Activated CD4-positive, alpha-beta T cell treated with anti-CD3 and anti-CD28 coated beads, Interleukin-2, amount 10 ng/mL, durations not matched to agents 24 days and 14 days (primary cell): Measurements from ENCODE around the gene PMM2. TPM values are rescaled to one million over a fixed set of nuclear protein-coding genes. Genes with fewer than 3 reads are reported as not detected.
"Not testable (repeated sequence)": the region's sequence is repeated elsewhere in the genome, so short reads cannot be mapped to it uniquely, and the experiment has no call there.

ENCODE experiments used
- DNase-seq: peaks from one replicate; pipeline ENCODE4 v3.0.0; 2022
- H3K27ac Mint-ChIP-seq: one replicate; pipeline ENCODE4 v1.8.0; 2022; ENCODE audit warnings: mild to moderate bottlenecking, mixed read lengths
- H3K27me3 Mint-ChIP-seq: one replicate; pipeline ENCODE4 v1.8.0; 2022; ENCODE audit warnings: mixed read lengths
- H3K36me3 Mint-ChIP-seq: one replicate; pipeline ENCODE4 v1.8.0; 2022; ENCODE audit warnings: low read depth, mild to moderate bottlenecking, mixed read lengths
- H3K4me1 Mint-ChIP-seq: one replicate; pipeline ENCODE4 v1.8.0; 2021; ENCODE audit warnings: mixed read lengths
- H3K4me3 Mint-ChIP-seq: one replicate; pipeline ENCODE4 v1.8.0; 2022; ENCODE audit warnings: mild to moderate bottlenecking, moderate library complexity, mixed read lengths
- H3K9me3 Mint-ChIP-seq: one replicate; pipeline ENCODE4 v1.8.0; 2021; ENCODE audit warnings: mixed read lengths
- intact Hi-C: fragments of 100-400 bp; cut with micrococcal nuclease; formaldehyde crosslinking; loops from one replicate; pipeline ENCODE4 v1.15.1; 2023
- total RNA-seq: library from RNA; stranded (reverse); gene quantifications from 2 replicates; pipeline ENCODE4 v1.2.3, GENCODE V29; 2022

Gene PMM2
- total RNA-seq, 1 donor from 2014 or later = 74.1 TPM

- no peaks in the 10 kb centered on the region for H3K27me3 Mint-ChIP-seq
- no peaks in the 10 kb centered on the region for H3K36me3 Mint-ChIP-seq
- no peak overlapping the region for H3K27ac Mint-ChIP-seq
- no peak for DNase-seq
- H3K4me1 Mint-ChIP-seq = no peaks in the 10 kb centered on the region
- intact Hi-C loops = no loop called here
- no peaks in the 10 kb centered on the region for H3K9me3 Mint-ChIP-seq
- H3K4me3 Mint-ChIP-seq = no peak overlapping the region
Measured at GRCh38 chr16:8767176-8767575, 30.5 kb upstream of the PMM2 start.

- no peak for DNase-seq
- Mint-ChIP-seq H3K36me3 (no peaks in the 10 kb centered on the region), H3K27ac (no peak overlapping the region), H3K27me3 (no peaks in the 10 kb centered on the region), H3K4me3 (no peak overlapping the region), H3K9me3 (no peaks in the 10 kb centered on the region), H3K4me1 (no peaks in the 10 kb centered on the region)
- intact Hi-C loops = no loop called here
Measured at GRCh38 chr16:8768283-8768682, 29.4 kb upstream of the PMM2 start.

GRCh38 chr16:8768692-8769091 lies 28.9 kb upstream of the PMM2 start:
- no peaks in the 10 kb centered on the region for H3K36me3 Mint-ChIP-seq
- H3K27ac Mint-ChIP-seq = no peak overlapping the region
- no peak overlapping the region for H3K4me3 Mint-ChIP-seq
- H3K27me3 Mint-ChIP-seq = no peaks in the 10 kb centered on the region
- DNase-seq = no peak
- H3K9me3 Mint-ChIP-seq = no peaks in the 10 kb centered on the region
- intact Hi-C loops = no loop called here
- H3K4me1 Mint-ChIP-seq = no peaks in the 10 kb centered on the region

DNA sequence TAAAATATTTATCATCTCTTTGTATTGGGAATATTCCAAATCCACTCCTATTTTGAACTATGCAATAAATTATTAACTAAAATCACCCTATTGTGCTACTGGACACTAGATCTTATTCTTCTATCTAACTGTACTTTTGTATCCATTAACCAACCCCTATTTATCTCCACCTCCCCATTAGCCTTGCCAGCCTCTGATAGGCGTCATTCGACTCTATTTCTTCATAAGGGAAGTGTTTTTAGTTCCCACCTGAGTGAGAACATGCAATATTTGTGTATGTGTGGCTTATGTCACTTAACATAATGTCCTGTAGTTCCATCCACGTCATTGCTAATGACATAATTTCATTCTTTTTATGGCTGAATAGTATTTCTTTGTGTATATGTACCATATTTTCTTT lies 24.1 kb upstream of the PMM2 start:
- Mint-ChIP-seq H3K27ac (no peak overlapping the region), H3K4me1 (no peaks in the 10 kb centered on the region), H3K27me3 (no peaks in the 10 kb centered on the region), H3K36me3 (no peaks in the 10 kb centered on the region), H3K9me3 (no peaks in the 10 kb centered on the region), H3K4me3 (no peak overlapping the region)
- no peak for DNase-seq
- intact Hi-C loops = no loop called here

DNA sequence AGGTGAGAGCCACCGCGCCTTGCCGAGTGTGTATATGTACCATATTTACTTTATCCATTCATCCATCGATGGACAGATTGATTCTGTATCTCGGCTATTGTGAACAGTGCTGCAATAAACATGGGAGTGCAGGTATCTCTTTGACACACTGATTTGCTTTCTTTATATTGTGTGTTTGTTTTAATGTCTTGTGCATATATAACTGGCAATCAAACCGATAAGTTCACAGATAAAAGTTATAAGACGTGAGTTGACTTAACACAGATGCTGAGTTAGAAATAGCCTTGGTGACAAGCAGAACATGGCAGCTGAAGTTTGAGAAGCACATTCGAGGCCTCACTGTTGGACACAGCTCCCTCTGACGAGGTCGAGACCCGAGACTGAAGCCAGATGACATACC lies 23.4 kb upstream of the PMM2 start:
- Mint-ChIP-seq H3K4me3 (no peak overlapping the region), H3K4me1 (no peaks in the 10 kb centered on the region), H3K27me3 (no peaks in the 10 kb centered on the region), H3K36me3 (no peaks in the 10 kb centered on the region), H3K9me3 (no peaks in the 10 kb centered on the region), H3K27ac (no peak overlapping the region)
- DNase-seq = no peak
- intact Hi-C loops = no loop called here

DNA sequence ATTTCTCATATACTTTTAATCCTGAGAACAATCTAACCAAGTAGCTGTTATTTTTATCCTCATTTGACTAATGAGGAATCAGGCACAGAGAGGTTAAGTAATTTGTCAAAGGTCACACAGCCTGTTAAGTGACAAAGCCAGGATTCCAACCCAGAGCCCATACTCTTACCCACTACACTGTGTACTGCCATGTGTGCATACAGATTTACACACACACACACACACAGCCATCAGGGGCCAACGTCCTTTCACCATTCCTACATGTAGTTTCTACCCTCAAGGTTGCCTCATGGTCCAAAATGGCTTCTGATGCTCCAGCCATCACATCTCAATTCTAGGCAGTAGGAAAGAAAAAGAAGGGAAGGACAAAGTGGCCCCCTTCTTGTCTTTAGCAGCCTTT lies 22.3 kb upstream of the PMM2 start:
- no peak overlapping the region for H3K27ac Mint-ChIP-seq
- DNase-seq = no peak
- no peaks in the 10 kb centered on the region for H3K27me3 Mint-ChIP-seq
- no peaks in the 10 kb centered on the region for H3K36me3 Mint-ChIP-seq
- no peaks in the 10 kb centered on the region for H3K9me3 Mint-ChIP-seq
- no peaks in the 10 kb centered on the region for H3K4me1 Mint-ChIP-seq
- no peak overlapping the region for H3K4me3 Mint-ChIP-seq
- intact Hi-C loops = no loop called here

DNA sequence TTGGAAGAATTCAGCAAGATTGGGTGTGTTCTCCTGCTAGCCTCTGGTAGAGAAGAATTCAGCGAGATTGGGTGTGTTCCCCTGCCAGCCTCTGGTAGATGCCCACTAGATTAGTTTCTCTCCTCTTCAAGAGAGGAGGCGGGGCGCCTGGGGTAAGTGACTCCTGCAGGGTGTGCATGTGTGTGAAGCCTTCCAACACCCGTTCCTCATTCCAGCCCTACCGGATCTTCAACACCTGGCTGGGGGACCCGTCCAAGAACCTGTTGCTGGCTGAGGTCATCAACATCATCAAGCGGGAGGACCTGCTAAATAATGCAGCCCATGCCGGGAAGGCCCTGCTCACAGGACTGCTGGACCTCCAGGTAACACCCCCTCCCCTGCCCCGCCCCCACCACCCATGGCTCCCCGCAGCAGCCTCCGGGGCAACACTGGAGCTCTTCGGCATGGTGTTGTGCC lies 21.5 kb upstream of the PMM2 start:
- Mint-ChIP-seq H3K4me1 (no peaks in the 10 kb centered on the region), H3K9me3 (no peaks in the 10 kb centered on the region), H3K27ac (no peak overlapping the region), H3K36me3 (no peaks in the 10 kb centered on the region), H3K27me3 (no peaks in the 10 kb centered on the region), H3K4me3 (no peak overlapping the region)
- intact Hi-C loops = no loop called here
- DNase-seq = no peak

DNA sequence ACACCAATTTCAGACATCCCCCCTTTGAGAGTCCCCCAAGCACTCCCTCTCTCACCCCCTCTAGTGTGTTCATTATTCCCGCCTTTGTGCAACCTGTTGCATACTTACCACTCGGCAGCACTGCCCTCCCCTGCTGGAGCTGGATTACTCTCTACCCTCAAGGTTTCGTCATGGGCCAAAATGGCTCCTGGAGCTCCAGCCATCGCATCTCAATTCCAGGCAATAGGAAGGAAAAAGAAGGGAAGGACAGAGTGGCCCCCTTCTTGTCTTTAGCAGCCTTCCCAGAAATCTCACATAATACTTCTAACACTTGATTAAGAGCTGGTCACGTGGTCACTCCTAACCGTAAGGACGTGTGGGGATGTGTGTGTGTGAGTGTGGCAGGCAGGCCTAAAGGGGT lies 20.4 kb upstream of the PMM2 start:
- H3K27me3 Mint-ChIP-seq = no peaks in the 10 kb centered on the region
- H3K4me1 Mint-ChIP-seq = no peaks in the 10 kb centered on the region
- intact Hi-C loops = no loop called here
- no peak for DNase-seq
- no peak overlapping the region for H3K4me3 Mint-ChIP-seq
- H3K36me3 Mint-ChIP-seq = no peaks in the 10 kb centered on the region
- no peaks in the 10 kb centered on the region for H3K9me3 Mint-ChIP-seq
- H3K27ac Mint-ChIP-seq = no peak overlapping the region

GRCh38 chr16:8781797-8782196 lies 15.8 kb upstream of the PMM2 start:
- Mint-ChIP-seq H3K4me1 (no peaks in the 10 kb centered on the region), H3K27me3 (no peaks in the 10 kb centered on the region), H3K27ac (no peak overlapping the region), H3K36me3 (no peaks in the 10 kb centered on the region), H3K9me3 (no peaks in the 10 kb centered on the region), H3K4me3 (no peak overlapping the region)
- DNase-seq = no peak
- intact Hi-C loops = no loop called here

GRCh38 chr16:8782673-8783072 lies 15.0 kb upstream of the PMM2 start:
- Mint-ChIP-seq H3K36me3 (no peaks in the 10 kb centered on the region), H3K9me3 (no peaks in the 10 kb centered on the region), H3K4me3 (no peak overlapping the region), H3K27me3 (no peaks in the 10 kb centered on the region), H3K27ac (no peak overlapping the region), H3K4me1 (no peaks in the 10 kb centered on the region)
- no peak for DNase-seq
- intact Hi-C loops = no loop called here

- Mint-ChIP-seq H3K27me3 (no peaks in the 10 kb centered on the region), H3K36me3 (no peaks in the 10 kb centered on the region), H3K27ac (no peak overlapping the region), H3K4me3 (no peak overlapping the region), H3K9me3 (no peaks in the 10 kb centered on the region), H3K4me1 (no peaks in the 10 kb centered on the region)
- DNase-seq = no peak
- intact Hi-C loops = no loop called here
Measured at GRCh38 chr16:8785408-8785807, 12.2 kb upstream of the PMM2 start.

DNA sequence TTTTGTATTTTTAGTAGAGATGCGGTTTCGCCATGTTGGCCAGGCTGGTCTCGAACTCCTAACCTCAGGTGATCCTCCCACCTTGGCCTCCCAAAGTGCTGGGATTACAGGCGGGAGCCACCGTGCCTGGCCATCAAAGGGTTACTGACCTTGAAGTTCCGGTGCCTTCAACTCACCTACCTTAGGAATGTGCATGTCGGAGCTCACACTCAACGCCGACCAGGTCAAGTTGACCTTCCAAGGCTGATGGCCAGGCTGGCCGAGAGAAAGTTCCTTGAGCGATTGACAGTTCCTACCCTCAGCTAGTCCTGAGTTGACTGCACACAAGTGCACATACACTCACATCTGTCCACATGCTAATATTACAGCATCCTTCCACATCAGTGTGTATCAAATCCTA lies 11.3 kb upstream of the PMM2 start:
- intact Hi-C loops, H3K36me3 Mint-ChIP-seq, DNase-seq, H3K27ac Mint-ChIP-seq, H3K9me3 Mint-ChIP-seq, H3K27me3 Mint-ChIP-seq, H3K4me1 Mint-ChIP-seq, H3K4me3 Mint-ChIP-seq: not testable (repeated sequence)

- no peaks in the 10 kb centered on the region for H3K36me3 Mint-ChIP-seq
- intact Hi-C loops = no loop called here
- H3K27me3 Mint-ChIP-seq = no peaks in the 10 kb centered on the region
- H3K4me3 Mint-ChIP-seq = no peak overlapping the region
- H3K27ac Mint-ChIP-seq = no peak overlapping the region
- no peaks in the 10 kb centered on the region for H3K4me1 Mint-ChIP-seq
- H3K9me3 Mint-ChIP-seq = no peaks in the 10 kb centered on the region
- no peak for DNase-seq
Measured at GRCh38 chr16:8788578-8789172, 9.0 kb upstream of the PMM2 start.

GRCh38 chr16:8795091-8795490 lies 2.5 kb upstream of the PMM2 start:
- DNase-seq = no peak
- Mint-ChIP-seq H3K36me3 (peaks cover 19% of the 10 kb centered on the region), H3K27ac (no peak overlapping the region), H3K4me1 (peaks cover 23% of the 10 kb centered on the region), H3K27me3 (no peaks in the 10 kb centered on the region), H3K4me3 (no peak overlapping the region), H3K9me3 (no peaks in the 10 kb centered on the region)
- intact Hi-C loops = loop anchor here (5.0 to 10.0 kb wide), 2 partner anchors 340 to 1947 kb away; partner anchors contain the start of gene NUBP1

- Mint-ChIP-seq H3K27me3 (no peaks in the 10 kb centered on the region), H3K9me3 (no peaks in the 10 kb centered on the region), H3K36me3 (peaks cover 19% of the 10 kb centered on the region), H3K27ac (no peak overlapping the region), H3K4me1 (peaks cover 23% of the 10 kb centered on the region), H3K4me3 (peak overlapping the region; percentile 98)
- intact Hi-C loops = loop anchor here (2.0 to 10.0 kb wide), 4 partner anchors 165 to 1946 kb away; partner anchors contain the start of genes HAPSTR1 and NUBP1
- no peak for DNase-seq
Measured at GRCh38 chr16:8795818-8796217, 1.8 kb upstream of the PMM2 start.
